Colon (tissue), 2 donors: ENCODE results near the gene CCNF.
"Not testable (repeated sequence)": the region's sequence is repeated elsewhere in the genome, so short reads cannot be mapped to it uniquely, and the experiment has no call there.

Experiments
- FAIRE-seq: peaks from 2 replicates; lab custom pipeline; 2012; peaks lifted over from hg19 to GRCh38; lab: Jason Lieb, UNC
- donor health status: control.
- donor health status: control.

The CCNF gene

DNA sequence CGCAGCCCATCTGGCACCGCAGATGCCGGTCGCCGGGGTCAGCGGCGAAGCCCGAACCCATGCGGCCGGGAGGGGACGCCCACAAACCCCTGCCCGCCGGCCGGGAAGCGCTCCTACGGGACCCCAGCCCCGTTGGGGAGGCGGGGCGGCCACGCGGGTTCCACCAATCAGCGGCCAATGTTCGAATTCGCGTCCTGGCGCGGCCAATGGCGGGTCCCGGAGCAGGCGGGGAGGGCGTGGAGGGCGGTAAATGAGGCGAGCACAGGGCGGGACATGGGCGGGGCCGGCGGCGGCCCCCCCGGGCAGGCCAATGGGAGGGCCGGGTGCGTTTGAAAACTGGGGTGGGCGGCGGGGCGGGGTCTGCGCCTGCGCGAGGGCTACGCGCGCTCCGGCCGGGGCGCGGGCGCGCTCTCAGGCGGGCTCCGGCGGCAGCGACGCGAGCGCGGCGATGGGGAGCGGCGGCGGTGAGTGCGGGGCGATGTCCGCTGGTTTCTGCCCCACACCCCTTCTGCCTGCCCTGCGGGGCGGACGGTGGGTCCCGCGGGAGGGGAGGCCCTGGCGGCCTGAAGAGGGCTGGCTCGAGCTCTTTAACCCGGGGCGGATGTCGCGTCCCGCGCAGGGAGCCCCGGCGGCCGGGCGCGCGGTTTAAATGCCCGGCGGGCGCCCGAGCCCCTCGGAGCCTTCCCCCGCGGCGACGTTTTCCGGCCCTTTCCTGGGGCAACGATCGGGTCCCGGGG is at the start of gene CCNF:
Gene CCNF (plus strand): TSS at position 414 of the 737 bp plus-strand sequence. CDS start 35 bp downstream, at position 449.
- no peak for FAIRE-seq

DNA sequence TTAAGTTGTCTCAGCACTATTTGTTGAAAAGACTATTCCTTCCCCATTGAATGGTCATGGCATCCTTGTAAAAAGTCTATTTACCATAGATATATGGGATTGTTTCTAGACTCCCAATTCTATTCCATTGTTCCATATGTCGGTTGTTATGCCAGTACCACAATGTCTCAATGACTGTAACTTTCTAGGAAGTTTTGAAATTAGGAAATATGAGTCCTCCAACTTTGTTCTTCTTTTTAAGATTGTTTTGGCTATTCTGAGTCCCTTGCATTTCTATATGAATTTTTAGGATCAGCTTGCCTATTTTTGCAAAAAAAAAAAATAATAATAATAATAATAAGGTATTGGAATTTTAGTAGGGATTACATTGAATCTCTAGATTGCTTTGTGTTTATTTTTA is 45.7 kb upstream of the CCNF start:
- FAIRE-seq, result no peak

DNA sequence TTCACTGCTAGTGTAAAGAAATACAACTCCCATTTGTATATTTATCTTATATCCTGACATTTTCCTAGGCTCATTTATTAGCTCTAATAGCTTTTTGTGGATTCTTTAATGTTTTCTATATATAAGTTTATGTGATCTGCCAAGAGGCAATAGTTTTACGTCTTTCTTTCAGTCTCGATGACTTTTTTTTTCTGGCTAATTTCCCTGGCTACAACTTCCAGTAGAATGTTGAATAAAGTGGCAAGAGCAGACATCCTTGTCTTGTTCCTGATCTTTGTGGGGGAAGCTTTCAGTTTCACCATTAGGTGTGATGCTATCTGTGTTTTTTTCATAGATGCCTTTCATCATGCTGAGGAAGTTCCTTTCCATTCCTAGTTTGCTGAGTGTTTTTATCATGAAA is 44.8 kb upstream of the CCNF start:
- no peak for FAIRE-seq

- no peak for FAIRE-seq
These were observed 43.9 kb upstream of the CCNF start for GRCh38 chr16:2385190-2385836.

DNA sequence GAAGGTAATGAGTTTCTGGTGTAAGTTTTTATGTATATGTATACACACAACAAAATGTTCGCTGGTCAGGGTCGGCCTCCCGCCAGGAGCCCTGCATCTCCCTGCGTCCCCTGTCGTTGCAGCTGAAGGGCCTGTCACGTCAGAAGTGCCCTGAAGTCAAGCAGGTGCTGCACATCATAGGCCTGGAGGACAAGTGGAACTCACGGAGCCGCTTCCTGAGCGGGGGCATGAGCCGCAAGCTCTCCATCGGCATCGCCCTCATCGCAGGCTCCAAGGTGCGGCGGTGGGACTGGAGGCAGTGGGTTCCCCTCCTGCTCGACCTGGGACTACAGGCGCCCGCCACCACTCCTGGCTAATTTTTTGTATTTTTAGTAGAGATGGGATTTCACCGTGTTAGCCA is 43.3 kb upstream of the CCNF start:
- FAIRE-seq, result not testable (repeated sequence)

GRCh38 chr16:2386990-2387389 is 42.3 kb upstream of the CCNF start:
- FAIRE-seq, result no peak

DNA sequence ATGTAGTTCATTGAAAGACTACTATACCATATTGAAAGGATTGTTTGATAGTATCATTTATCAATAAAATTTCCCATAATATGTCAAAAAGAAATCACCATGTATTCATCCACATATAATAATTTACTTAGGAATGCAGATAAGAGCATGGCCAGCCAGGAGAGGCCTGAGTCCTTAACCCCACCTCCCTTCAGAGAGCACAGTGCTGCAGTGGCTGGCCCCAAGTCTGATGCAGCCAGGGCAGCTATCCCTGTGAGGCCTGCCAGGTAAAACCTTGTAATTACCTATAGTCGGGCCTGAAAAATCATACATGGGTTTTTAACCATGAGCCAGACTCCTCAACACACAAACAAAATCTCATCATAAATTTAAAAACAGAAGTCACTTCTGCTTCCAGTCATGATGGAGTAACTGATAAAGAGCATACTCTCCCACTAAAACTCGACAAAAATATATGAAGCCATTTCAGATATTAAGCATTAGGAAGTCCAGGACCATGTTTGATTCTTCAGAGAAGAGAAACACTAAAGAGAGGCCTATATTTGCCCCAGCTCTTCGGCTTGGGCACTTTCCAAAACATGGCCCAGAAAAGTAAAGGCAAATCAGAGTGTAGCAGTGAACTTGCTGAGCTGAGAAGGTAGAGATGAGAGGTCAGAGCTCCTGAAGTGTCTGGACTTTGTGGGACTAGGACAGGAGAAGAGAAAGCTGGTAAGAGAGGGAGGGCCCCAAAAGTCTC is 40.9 kb upstream of the CCNF start:
- no peak for FAIRE-seq

DNA sequence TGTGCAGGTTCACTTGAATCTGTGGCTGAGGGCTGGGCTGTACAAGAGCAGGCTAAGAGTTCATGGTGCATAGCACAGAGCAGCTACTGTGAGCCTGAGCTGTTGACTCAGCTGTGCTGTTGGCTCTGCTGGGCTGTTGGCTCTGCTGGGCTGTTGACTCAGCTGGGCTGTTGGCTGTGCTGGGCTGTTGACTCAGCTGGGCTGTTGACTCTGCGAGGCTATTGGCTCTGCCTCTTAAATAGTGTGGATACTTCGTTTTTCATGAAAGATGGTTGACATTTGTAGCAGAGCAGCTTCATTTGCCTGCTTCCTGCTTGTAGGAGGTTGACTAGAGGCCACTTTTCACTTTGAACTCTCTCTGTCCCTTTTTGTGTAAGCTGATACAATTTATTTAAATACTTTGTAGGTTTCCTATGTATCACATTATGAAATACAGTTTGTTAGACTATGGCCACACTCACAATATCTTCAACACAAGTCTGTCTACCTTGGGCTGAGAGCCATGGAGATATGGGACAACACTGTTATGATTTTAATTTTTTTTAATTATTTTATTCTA is 40.3 kb upstream of the CCNF start:
- no peak for FAIRE-seq

- FAIRE-seq, result no peak
These were observed 37.2 kb upstream of the CCNF start for GRCh38 chr16:2392025-2392424.

- no peak for FAIRE-seq
These were observed 30.7 kb upstream of the CCNF start for GRCh38 chr16:2398520-2398919.

DNA sequence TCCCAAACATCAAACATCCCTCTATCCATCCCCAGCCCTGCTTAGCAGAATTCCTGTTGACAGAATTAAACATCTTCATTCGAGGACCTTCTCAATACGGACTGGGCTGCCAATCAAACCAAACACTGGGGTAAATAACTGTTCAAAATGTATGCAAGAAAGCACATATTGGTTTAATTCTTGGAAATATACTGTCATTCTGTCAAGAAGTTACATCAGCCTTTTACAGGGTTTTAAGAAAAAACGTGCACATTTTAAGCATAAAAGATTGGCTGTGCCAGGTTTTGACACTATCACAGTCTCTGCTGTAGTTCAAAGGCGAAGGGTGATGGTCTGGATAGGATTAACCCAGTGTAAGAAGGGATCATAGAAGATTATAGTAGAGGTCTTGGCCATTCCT is 25.1 kb upstream of the CCNF start:
- FAIRE-seq, result no peak

DNA sequence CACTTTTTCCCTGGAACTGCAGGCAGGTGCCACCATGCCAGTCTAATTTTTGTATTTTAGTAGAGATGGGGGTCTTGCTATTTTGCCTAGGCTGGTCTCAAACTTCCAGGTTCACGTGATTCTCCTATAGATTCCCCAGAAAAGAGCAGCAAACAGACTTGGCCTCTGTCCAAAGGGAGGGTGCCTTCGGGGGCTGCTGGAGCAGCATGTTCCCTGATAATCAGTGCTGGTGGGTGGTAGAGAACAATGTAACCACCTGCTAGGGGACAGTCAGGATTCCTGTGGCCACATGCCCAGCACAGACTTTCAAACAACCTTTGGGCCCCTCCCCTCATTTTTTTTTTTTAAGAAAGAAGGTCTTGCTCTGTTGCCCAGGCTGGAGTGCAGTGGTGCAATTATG is 14.2 kb upstream of the CCNF start:
- FAIRE-seq, result no peak

GRCh38 chr16:2420035-2420434 is 9.2 kb upstream of the CCNF start:
- no peak for FAIRE-seq

DNA sequence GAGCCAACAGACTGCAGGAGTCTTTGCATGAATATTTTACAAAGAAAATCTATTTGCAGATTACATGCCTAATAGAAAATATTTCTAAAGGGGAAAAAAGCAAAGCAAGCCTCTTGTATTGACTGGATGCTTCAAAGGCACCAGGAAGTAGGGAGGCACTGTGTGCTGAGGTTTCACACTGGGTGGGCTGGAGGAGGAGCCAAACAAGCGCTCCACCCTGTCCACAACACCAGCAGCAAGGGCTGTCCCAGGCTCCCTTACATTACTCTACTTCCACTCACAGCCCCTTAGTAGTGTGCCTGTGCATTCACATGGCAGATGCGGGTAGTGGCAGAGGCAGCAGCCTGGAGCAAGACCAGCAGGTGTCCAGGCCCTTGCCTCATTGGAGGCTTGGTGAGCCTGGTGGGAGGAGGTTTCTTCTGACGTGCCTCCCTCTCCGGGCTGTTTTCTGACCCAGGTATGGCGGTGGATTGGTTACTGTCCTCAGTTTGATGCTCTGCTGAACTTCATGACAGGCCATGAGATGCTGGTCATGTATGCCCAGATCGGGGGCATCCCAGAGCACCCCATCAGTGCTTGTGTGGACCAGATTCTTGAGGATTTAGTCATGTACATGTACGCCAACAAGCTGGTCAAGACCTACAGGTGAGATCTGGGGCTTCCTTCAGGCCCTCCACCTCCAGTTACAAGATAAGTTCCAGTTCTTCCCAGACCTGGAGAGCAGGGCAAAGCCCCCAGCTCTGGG is 7.0 kb upstream of the CCNF start:
- no peak for FAIRE-seq

DNA sequence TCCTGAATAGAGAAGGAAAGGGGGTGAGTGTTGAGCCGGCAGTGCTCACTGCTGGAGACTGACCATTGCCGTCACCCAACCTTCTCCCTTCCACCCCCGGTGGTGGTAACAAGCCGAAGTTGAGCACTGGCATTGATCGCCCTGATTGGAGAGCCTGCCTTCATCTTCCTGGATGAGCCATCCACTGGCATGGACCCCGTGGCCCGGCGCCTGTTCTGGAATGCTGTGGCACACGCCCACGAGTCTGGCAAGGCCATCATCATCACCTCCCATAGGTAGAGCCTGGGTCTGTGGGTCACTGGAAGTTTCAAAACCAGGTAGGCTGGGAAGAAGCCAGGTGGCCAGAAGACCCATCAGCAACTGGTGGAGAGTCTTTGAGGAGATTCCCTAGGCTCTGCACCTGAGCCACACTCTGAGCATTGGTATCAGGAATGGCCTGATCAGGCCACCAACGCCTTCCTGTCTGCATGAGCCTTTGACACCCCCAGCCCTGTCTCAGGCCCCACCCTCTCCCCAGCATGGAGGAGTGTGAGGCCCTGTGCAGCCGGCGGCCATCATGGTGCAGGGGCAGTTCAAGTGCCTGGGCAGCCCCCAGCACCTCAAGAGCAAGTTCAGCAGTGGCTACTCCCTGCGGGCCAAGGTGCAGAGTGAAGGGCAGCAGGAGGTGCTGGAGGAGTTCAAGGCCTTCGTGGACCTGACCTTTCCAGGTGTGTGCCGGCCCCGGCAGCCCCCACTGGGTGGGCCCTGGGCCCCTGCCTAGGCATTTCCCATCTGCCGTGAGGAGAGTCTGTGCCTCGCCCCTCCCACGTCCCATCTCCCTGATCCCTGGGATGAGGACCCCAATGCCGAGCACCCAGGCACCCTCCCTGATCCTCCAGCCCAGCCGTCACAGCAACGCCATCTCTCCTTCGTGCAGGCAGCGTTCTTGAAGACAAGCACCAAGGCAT is 4.9 kb upstream of the CCNF start:
- FAIRE-seq, result no peak

- FAIRE-seq, result no peak
These were observed 4.2 kb upstream of the CCNF start for GRCh38 chr16:2425008-2425518.

- no peak for FAIRE-seq
These were observed 3.3 kb upstream of the CCNF start for GRCh38 chr16:2425825-2426430.

GRCh38 chr16:2426941-2427361 is 2.3 kb upstream of the CCNF start:
- FAIRE-seq, result no peak

DNA sequence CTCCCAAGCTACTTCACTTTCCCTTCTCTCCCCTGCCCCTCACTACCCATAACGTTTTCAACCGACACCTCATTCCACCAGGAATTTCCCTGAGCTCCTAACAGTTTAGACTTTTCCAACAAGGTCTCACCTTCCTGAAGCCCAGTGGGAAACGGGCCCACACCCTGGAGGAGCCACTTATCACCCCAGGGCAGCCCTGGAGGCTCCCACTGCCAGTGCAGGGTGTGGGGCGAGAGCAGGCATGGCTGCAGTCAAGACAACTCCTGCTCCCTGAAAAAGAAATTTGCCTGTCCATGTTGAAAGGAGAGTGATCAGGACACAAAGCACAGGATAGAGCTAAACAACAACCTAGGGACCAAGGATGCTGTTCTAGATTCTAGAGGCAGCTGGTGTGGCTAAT is 1.7 kb upstream of the CCNF start:
- no peak for FAIRE-seq

- FAIRE-seq, result no peak
These were observed 1.0 kb upstream of the CCNF start for GRCh38 chr16:2428051-2428783.
